ENCODE measurements around the gene TEX26.

Gene TEX26

GRCh38 chr13:31007417-31007816 is 75.0 kb downstream of the TEX26 start:
- TF ChIP-seq FOXP2 (optimal IDR thresholded peaks at IDR 0.05; ENCODE audit: borderline replicate concordance, extremely low read depth, extremely low read length, insufficient read depth) (no peak), REST (IDR thresholded peaks at IDR 0.05; ENCODE audit: insufficient read depth in 1 of 2, low read depth in 2 of 2, low read length in 2 of 2) (no peak), SIN3A (IDR thresholded peaks at IDR 0.05; ENCODE audit: borderline replicate concordance, insufficient read depth, low read length) (no peak), POLR2AphosphoS5 (IDR thresholded peaks at IDR 0.05; ENCODE audit: low read depth, low read length) (no peak), TAF1 (IDR thresholded peaks at IDR 0.05; ENCODE audit: borderline replicate concordance, insufficient read depth, low read length) (no peak)

- no peak for TF ChIP-seq SIN3A (IDR thresholded peaks at IDR 0.05; ENCODE audit: borderline replicate concordance, insufficient read depth, low read length)
Measured at GRCh38 chr13:31008400-31009115, 76.1 kb downstream of the TEX26 start.

GRCh38 chr13:31009166-31009565 is 76.7 kb downstream of the TEX26 start:
- TF ChIP-seq SIN3A (IDR thresholded peaks at IDR 0.05; ENCODE audit: borderline replicate concordance, insufficient read depth, low read length) (no peak), FOXP2 (optimal IDR thresholded peaks at IDR 0.05; ENCODE audit: borderline replicate concordance, extremely low read depth, extremely low read length, insufficient read depth) (no peak), TAF1 (IDR thresholded peaks at IDR 0.05; ENCODE audit: borderline replicate concordance, insufficient read depth, low read length) (no peak), REST (IDR thresholded peaks at IDR 0.05; ENCODE audit: insufficient read depth in 1 of 2, low read depth in 2 of 2, low read length in 2 of 2) (no peak), POLR2AphosphoS5 (IDR thresholded peaks at IDR 0.05; ENCODE audit: low read depth, low read length) (no peak)

- no peak for TF ChIP-seq POLR2AphosphoS5 (IDR thresholded peaks at IDR 0.05; ENCODE audit: low read depth, low read length)
- TF ChIP-seq SIN3A (IDR thresholded peaks at IDR 0.05; ENCODE audit: borderline replicate concordance, insufficient read depth, low read length): no peak
- TF ChIP-seq REST (IDR thresholded peaks at IDR 0.05; ENCODE audit: insufficient read depth in 1 of 2, low read depth in 2 of 2, low read length in 2 of 2): no peak
Measured at GRCh38 chr13:31010296-31010695, 77.8 kb downstream of the TEX26 start.

- TF ChIP-seq SIN3A (IDR thresholded peaks at IDR 0.05; ENCODE audit: borderline replicate concordance, insufficient read depth, low read length): no peak
- no peak for TF ChIP-seq POLR2AphosphoS5 (IDR thresholded peaks at IDR 0.05; ENCODE audit: low read depth, low read length)
- TF ChIP-seq TAF1 (IDR thresholded peaks at IDR 0.05; ENCODE audit: borderline replicate concordance, insufficient read depth, low read length): no peak
- no peak for TF ChIP-seq FOXP2 (optimal IDR thresholded peaks at IDR 0.05; ENCODE audit: borderline replicate concordance, extremely low read depth, extremely low read length, insufficient read depth)
- no peak for TF ChIP-seq REST (IDR thresholded peaks at IDR 0.05; ENCODE audit: insufficient read depth in 1 of 2, low read depth in 2 of 2, low read length in 2 of 2)
Measured at GRCh38 chr13:31011193-31011860, 78.9 kb downstream of the TEX26 start.

Measured in PFSK-1 (cell line).